ENCODE data around the gene ACHE.
A peak's percentile ranks its signal among the peaks of the same experiment; 100 is the strongest.

- TF ChIP-seq CTCF (IDR thresholded peaks at IDR 0.05) (peak; percentile 62 to 82 (median 70)), POLR2A (IDR thresholded peaks at IDR 0.05) (no peak), POLR2AphosphoS5 (IDR thresholded peaks at IDR 0.05) (no peak)
Measured at GRCh38 chr7:100894860-100895700, 608 bp downstream of the ACHE start.

Measured in breast epithelium (tissue), 3 donors.